ENCODE measurements around the gene PARP16.

DNA sequence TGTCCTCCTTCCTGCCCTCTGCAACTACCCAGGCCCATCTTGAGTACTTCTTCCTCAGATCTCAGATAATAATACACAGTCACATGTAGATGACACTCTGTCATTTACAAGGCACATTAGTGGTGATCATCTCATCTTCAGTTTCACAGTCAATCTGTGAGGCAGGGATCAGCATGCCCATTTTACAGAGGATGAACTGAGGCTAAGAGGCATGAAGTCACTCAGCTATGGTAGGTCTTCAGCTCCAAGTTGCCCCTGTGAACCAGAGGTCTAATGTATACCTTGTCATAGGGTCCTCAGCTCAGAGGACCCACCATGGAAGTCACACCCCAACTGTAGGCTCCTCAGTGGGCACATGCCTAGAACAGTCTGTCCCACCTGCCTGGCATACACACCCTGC, 71.2 kb downstream of the PARP16 start:
- TF ChIP-seq, protein P1, sequence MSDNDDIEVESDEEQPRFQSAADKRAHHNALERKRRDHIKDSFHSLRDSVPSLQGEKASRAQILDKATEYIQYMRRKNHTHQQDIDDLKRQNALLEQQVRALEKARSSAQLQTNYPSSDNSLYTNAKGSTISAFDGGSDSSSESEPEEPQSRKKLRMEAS (CRISPR knock-in tag; IDR thresholded peaks at IDR 0.05): no peak
- TF ChIP-seq ZNF134 (CRISPR knock-in tag; conservative IDR thresholded peaks at IDR 0.05) (no peak), MAZ (CRISPR knock-in tag; conservative IDR thresholded peaks at IDR 0.05 in 1 of 2, IDR thresholded peaks at IDR 0.05 in 1 of 2) (no peak), CEBPG (CRISPR knock-in tag; IDR thresholded peaks at IDR 0.05) (no peak), CEBPG (tag; conservative IDR thresholded peaks at IDR 0.05 in 1 of 2, IDR thresholded peaks at IDR 0.05 in 1 of 2) (no peak), POLR2A (conservative IDR thresholded peaks at IDR 0.05) (no peak), FOXA3 (CRISPR knock-in tag; conservative IDR thresholded peaks at IDR 0.05 in 1 of 2, IDR thresholded peaks at IDR 0.05 in 1 of 2) (no peak), POU5F1 (IDR thresholded peaks at IDR 0.05; ENCODE audit: borderline replicate concordance, low read depth, low read length, partially characterized antibody) (no peak), MEF2D (tag; conservative IDR thresholded peaks at IDR 0.05; ENCODE audit: low read depth) (no peak), EZH2 (IDR thresholded peaks at IDR 0.05; ENCODE audit: borderline replicate concordance, low read depth, low read length) (no peak), ZNF311 (CRISPR knock-in tag; IDR thresholded peaks at IDR 0.05) (no peak)
- TF ChIP-seq, protein P2, sequence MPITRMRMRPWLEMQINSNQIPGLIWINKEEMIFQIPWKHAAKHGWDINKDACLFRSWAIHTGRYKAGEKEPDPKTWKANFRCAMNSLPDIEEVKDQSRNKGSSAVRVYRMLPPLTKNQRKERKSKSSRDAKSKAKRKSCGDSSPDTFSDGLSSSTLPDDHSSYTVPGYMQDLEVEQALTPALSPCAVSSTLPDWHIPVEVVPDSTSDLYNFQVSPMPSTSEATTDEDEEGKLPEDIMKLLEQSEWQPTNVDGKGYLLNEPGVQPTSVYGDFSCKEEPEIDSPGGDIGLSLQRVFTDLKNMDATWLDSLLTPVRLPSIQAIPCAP (CRISPR knock-in tag; IDR thresholded peaks at IDR 0.05; ENCODE audit: borderline replicate concordance): no peak
- TF ChIP-seq, protein P3, sequence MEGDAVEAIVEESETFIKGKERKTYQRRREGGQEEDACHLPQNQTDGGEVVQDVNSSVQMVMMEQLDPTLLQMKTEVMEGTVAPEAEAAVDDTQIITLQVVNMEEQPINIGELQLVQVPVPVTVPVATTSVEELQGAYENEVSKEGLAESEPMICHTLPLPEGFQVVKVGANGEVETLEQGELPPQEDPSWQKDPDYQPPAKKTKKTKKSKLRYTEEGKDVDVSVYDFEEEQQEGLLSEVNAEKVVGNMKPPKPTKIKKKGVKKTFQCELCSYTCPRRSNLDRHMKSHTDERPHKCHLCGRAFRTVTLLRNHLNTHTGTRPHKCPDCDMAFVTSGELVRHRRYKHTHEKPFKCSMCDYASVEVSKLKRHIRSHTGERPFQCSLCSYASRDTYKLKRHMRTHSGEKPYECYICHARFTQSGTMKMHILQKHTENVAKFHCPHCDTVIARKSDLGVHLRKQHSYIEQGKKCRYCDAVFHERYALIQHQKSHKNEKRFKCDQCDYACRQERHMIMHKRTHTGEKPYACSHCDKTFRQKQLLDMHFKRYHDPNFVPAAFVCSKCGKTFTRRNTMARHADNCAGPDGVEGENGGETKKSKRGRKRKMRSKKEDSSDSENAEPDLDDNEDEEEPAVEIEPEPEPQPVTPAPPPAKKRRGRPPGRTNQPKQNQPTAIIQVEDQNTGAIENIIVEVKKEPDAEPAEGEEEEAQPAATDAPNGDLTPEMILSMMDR (IDR thresholded peaks at IDR 0.05 in 2 of 3, conservative IDR thresholded peaks at IDR 0.05 in 1 of 3; ENCODE audit: insufficient read depth in 2 of 3, low read depth in 1 of 3, low read length in 3 of 3): no peak

Measured in K562 (cell line).